HepG2 (cell line): Measurements from ENCODE around the gene AFF2. TPM values are rescaled to one million over a fixed set of nuclear protein-coding genes. Genes with fewer than 3 reads are reported as not detected.

Source experiments
- ATAC-seq: fragments of 200-7000 bp; cut with Tn5 transposase; 3 replicates; pipeline ENCODE4 v1.9.1; 2020; ENCODE audit warnings: mild to moderate bottlenecking, moderate library complexity
- BruUV-seq: library from RNA; stranded (reverse); fragments of 400-500 nt; replicated peaks from 2 replicates; lab custom pipeline; 2021; lab: Mats Ljungman, UMichigan
- CTCF ChIA-PET: fragments of 300-600 bp; formaldehyde crosslinking; extraction: SDS; loops from one replicate; lab custom pipeline; 2021; ENCODE audit warnings: low total read pairs, inconsistent platforms, low intra/inter-chr PET ratio; lab: Yijun Ruan, JAX
- POLR2A ChIA-PET: fragments of 350-600 bp; sonication (Branson Sonifier 250); formaldehyde crosslinking; loops from one replicate; lab custom pipeline; 2020; ENCODE audit warnings: antibody characterized with exemption, inconsistent platforms; lab: Yijun Ruan, JAX
- DNase-seq: peaks from one replicate; pipeline ENCODE4 v3.0.0-alpha.2; 2015; ENCODE audit warnings: low spot score
- FAIRE-seq: peaks from 3 replicates; lab custom pipeline; 2011; peaks lifted over from hg19 to GRCh38; lab: Jason Lieb, UNC
- H2AFZ ChIP-seq: one replicate; pipeline ENCODE4 v1.6.1; 2011; ENCODE audit warnings: low read length, inconsistent platforms
- H3K27ac ChIP-seq: fragments of 300-600 bp; 3 replicates; pipeline ENCODE4 v1.8.0; 2011; ENCODE audit warnings: mixed run types, mild to moderate bottlenecking, mixed read lengths, low read length, inconsistent platforms; ENCODE audit not compliant: insufficient read depth; ENCODE audit errors: extremely low read length
- H3K27me3 ChIP-seq, 2 experiments: fragments of 200-600 bp in 1 of 2; 2 replicates in 1 of 2; 3 replicates in 1 of 2; pipeline versions ENCODE4 v1.6.0 to v1.8.0; 2011; ENCODE audit warnings: low read length in 2 of 2, mild to moderate bottlenecking in 2 of 2, moderate library complexity in 2 of 2, inconsistent platforms in 1 of 2; ENCODE audit not compliant: insufficient read depth in 2 of 2, control insufficient read depth in 1 of 2
- H3K36me3 ChIP-seq, 2 experiments: fragments of 200-600 bp in 1 of 2; replicated peaks in 1 of 2; 2 replicates in 1 of 2; 3 replicates in 1 of 2; pipeline versions ENCODE4 v1.5.1 to v1.8.0; 2011; ENCODE audit warnings: low read length in 2 of 2, inconsistent platforms in 1 of 2; ENCODE audit not compliant: insufficient read depth in 2 of 2, control insufficient read depth in 1 of 2
- H3K4me1 ChIP-seq: 2 replicates; pipeline ENCODE4 v1.5.1; 2012; ENCODE audit warnings: low read length, inconsistent platforms; ENCODE audit not compliant: insufficient read depth
- H3K4me2 ChIP-seq: 2 replicates; pipeline ENCODE4 v1.6.0; 2011; ENCODE audit warnings: low read depth, low read length, inconsistent platforms
- H3K4me3 ChIP-seq, 3 experiments: fragments of 200-600 bp in 1 of 3; sonication (generic), shearing (Covaris generic) in 1 of 3; replicated peaks in 1 of 3; 2 replicates each; pipeline ENCODE4 v1.5.1; 2011 to 2016; ENCODE audit warnings: low read length in 3 of 3, inconsistent platforms in 2 of 3, low read depth in 2 of 3, mild to moderate bottlenecking in 2 of 3, control low read depth in 1 of 3, mixed read lengths in 1 of 3; ENCODE audit not compliant: insufficient read depth in 1 of 3
- H3K79me2 ChIP-seq: one replicate; pipeline ENCODE4 v1.6.1; 2011; ENCODE audit warnings: low read length, inconsistent platforms; ENCODE audit not compliant: insufficient read depth
- H3K9ac ChIP-seq: 2 replicates; pipeline ENCODE4 v1.6.0; 2011; ENCODE audit warnings: mild to moderate bottlenecking, low read depth, low read length, inconsistent platforms; ENCODE audit not compliant: insufficient read depth
- H3K9me3 ChIP-seq: 2 replicates; pipeline ENCODE4 v1.5.1; 2012; ENCODE audit warnings: mild to moderate bottlenecking, low read length
- H4K20me1 ChIP-seq: 2 replicates; pipeline ENCODE4 v1.6.0; 2011; ENCODE audit warnings: inconsistent platforms, mild to moderate bottlenecking, low read length, moderate library complexity; ENCODE audit not compliant: insufficient read depth
- AKAP8 ChIP-seq: sonication (generic); formaldehyde crosslinking; IDR thresholded peaks from 2 replicates; pipeline ENCODE4 v1.5.1; 2020; ENCODE audit warnings: mild to moderate bottlenecking, missing genetic modification reagents
- FIP1L1 ChIP-seq: fragments of 200-400 bp; formaldehyde crosslinking; IDR thresholded peaks from 2 replicates; pipeline ENCODE4 v1.6.1; 2018; ENCODE audit warnings: low read depth, mild to moderate bottlenecking, low read length, moderate library complexity, borderline replicate concordance; ENCODE audit not compliant: insufficient read depth
- FOXO1 ChIP-seq: sonication (generic); formaldehyde crosslinking; IDR thresholded peaks from 2 replicates; pipeline ENCODE4 v1.4.0; 2020; ENCODE audit warnings: missing genetic modification reagents
- GPN1 ChIP-seq: sonication (generic); formaldehyde crosslinking; IDR thresholded peaks from 2 replicates; pipeline ENCODE4 v1.5.1; 2020; ENCODE audit warnings: missing genetic modification reagents, borderline replicate concordance
- NR3C1 ChIP-seq: sonication (generic); formaldehyde crosslinking; IDR thresholded peaks from 2 replicates; pipeline ENCODE4 v1.4.0; 2020; ENCODE audit warnings: missing genetic modification reagents
- SMAD3 ChIP-seq: sonication (generic); formaldehyde crosslinking; IDR thresholded peaks from 2 replicates; pipeline ENCODE4 v1.4.0; 2020; ENCODE audit warnings: missing genetic modification reagents
- TBX3 ChIP-seq: fragments of 450-650 bp; IDR thresholded peaks from 2 replicates; pipeline ENCODE4 v1.6.1; 2017; ENCODE audit warnings: antibody characterized with exemption, mild to moderate bottlenecking, inconsistent platforms, borderline replicate concordance
- ZFP62 ChIP-seq: sonication (generic); formaldehyde crosslinking; IDR thresholded peaks from 2 replicates; pipeline ENCODE4 v1.4.0; 2020; ENCODE audit warnings: missing genetic modification reagents
- WGBS: methylation state at CpG from one replicate; pipeline ENCODE4 v1.1.6; 2017; ENCODE audit warnings: low lambda C conversion rate; 5-methylcytosine and 5-hydroxymethylcytosine counted together
- in situ Hi-C: cut with HindIII; loops from 2 replicates; pipeline ENCODE4 v1.10.0; 2017; ENCODE audit warnings: low pct_unique_long_range_greater_than_20kb; ENCODE audit not compliant: extremely low pct_ligation_motif_present
- intact Hi-C: fragments of 100-400 bp; cut with micrococcal nuclease; formaldehyde crosslinking; loops from one replicate; pipeline ENCODE4 v1.10.0; 2022; ENCODE audit not compliant: unreplicated experiment
- polyA plus RNA-seq, 8 experiments: library from polyadenylated mRNA; depleted of rRNA in 3 of 8; stranded (reverse) in 7 of 8; unstranded in 1 of 8; fragments of >200 nt; fragmentation: Illumina TruSeq in 4 of 8; extraction: Trizol in 4 of 8; gene quantifications; 2 replicates each; pipeline versions ENCODE4 v1.2.1 to v1.2.3, GENCODE V29; 2011 to 2016; ENCODE audit warnings: low read depth in 4 of 8, missing spikeins in 1 of 8, mixed read lengths in 1 of 8; ENCODE audit not compliant: insufficient read depth in 1 of 8
- total RNA-seq, 5 experiments: library from RNA; depleted of rRNA; stranded (reverse); fragments of >200 nt; fragmentation: Illumina TruSeq; extraction: Trizol; gene quantifications; 2 replicates each; pipeline ENCODE4 v1.2.3, GENCODE V29; 2016; ENCODE audit warnings: low read depth in 1 of 5
- TF ChIP-seq, protein P1 (sequence below): sonication (generic); formaldehyde crosslinking; IDR thresholded peaks from 2 replicates; pipeline ENCODE4 v1.4.0; 2020; ENCODE audit warnings: missing genetic modification reagents
- TF ChIP-seq, protein P2 (sequence below): sonication (generic); formaldehyde crosslinking; IDR thresholded peaks from 2 replicates; pipeline ENCODE4 v1.5.1; 2020; ENCODE audit warnings: mild to moderate bottlenecking, missing genetic modification reagents, borderline replicate concordance

The AFF2 gene
- total and polyA plus RNA-seq, 2 of the 13 experiments (the other 11 are each of a cell fraction or from before 2014, with no cell fraction given): not detected

DNA sequence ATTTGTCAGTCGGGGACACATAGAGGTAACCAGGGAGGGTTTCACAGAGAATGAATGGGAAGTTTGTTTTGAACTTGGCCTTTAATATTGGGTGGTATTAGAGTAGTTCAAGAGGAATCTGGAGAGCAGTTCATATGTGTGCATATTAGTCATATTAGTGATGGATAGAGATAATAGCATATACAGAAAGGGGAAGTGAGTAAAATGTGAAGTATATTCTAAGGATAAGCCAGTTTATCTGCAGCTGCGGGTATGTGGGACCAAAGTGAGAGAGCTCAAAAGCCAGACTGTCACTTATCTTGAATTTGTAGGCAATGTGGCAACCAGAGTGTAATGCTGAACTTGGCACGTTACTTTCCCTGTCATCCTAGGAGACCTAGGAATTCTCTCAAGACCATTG lies 169.9 kb downstream of the AFF2 start:
- no peak for DNase-seq
- no peaks in the 10 kb centered on the region for H3K36me3 ChIP-seq
- no peaks in the 10 kb centered on the region for H4K20me1 ChIP-seq
- no peak overlapping the region for H2AFZ ChIP-seq
- ChIA-PET CTCF (no interaction called here), POLR2A (no interaction called here)
- no peak overlapping the region for H3K27ac ChIP-seq
- no peak overlapping the region for H3K9ac ChIP-seq
- intact Hi-C loops: no loop called here
- no peak for ATAC-seq
- FAIRE-seq: no peak
- H3K4me1 ChIP-seq: no peaks in the 10 kb centered on the region
- H3K27me3 ChIP-seq: no peaks in the 10 kb centered on the region
- BruUV-seq: no TSS peak
- H3K79me2 ChIP-seq: no peaks in the 10 kb centered on the region
- no peak overlapping the region for H3K4me2 ChIP-seq
- 0% methylated on average over 2 of the region's 3 CpGs for WGBS
- TF ChIP-seq FIP1L1: no peak
- no peak for TF ChIP-seq FOXO1 (CRISPR knock-in tag)
- TF ChIP-seq TBX3: no peak
- TF ChIP-seq, protein P1, sequence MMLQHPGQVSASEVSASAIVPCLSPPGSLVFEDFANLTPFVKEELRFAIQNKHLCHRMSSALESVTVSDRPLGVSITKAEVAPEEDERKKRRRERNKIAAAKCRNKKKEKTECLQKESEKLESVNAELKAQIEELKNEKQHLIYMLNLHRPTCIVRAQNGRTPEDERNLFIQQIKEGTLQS (CRISPR knock-in tag): no peak
- no peak for TF ChIP-seq AKAP8 (CRISPR knock-in tag)
- TF ChIP-seq ZFP62 (CRISPR knock-in tag): no peak
- TF ChIP-seq SMAD3 (CRISPR knock-in tag): no peak
- TF ChIP-seq, protein P2, sequence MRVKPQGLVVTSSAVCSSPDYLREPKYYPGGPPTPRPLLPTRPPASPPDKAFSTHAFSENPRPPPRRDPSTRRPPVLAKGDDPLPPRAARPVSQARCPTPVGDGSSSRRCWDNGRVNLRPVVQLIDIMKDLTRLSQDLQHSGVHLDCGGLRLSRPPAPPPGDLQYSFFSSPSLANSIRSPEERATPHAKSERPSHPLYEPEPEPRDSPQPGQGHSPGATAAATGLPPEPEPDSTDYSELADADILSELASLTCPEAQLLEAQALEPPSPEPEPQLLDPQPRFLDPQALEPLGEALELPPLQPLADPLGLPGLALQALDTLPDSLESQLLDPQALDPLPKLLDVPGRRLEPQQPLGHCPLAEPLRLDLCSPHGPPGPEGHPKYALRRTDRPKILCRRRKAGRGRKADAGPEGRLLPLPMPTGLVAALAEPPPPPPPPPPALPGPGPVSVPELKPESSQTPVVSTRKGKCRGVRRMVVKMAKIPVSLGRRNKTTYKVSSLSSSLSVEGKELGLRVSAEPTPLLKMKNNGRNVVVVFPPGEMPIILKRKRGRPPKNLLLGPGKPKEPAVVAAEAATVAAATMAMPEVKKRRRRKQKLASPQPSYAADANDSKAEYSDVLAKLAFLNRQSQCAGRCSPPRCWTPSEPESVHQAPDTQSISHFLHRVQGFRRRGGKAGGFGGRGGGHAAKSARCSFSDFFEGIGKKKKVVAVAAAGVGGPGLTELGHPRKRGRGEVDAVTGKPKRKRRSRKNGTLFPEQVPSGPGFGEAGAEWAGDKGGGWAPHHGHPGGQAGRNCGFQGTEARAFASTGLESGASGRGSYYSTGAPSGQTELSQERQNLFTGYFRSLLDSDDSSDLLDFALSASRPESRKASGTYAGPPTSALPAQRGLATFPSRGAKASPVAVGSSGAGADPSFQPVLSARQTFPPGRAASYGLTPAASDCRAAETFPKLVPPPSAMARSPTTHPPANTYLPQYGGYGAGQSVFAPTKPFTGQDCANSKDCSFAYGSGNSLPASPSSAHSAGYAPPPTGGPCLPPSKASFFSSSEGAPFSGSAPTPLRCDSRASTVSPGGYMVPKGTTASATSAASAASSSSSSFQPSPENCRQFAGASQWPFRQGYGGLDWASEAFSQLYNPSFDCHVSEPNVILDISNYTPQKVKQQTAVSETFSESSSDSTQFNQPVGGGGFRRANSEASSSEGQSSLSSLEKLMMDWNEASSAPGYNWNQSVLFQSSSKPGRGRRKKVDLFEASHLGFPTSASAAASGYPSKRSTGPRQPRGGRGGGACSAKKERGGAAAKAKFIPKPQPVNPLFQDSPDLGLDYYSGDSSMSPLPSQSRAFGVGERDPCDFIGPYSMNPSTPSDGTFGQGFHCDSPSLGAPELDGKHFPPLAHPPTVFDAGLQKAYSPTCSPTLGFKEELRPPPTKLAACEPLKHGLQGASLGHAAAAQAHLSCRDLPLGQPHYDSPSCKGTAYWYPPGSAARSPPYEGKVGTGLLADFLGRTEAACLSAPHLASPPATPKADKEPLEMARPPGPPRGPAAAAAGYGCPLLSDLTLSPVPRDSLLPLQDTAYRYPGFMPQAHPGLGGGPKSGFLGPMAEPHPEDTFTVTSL: no peak
- TF ChIP-seq GPN1 (CRISPR knock-in tag): no peak
- no peak for TF ChIP-seq NR3C1 (CRISPR knock-in tag)
- TF ChIP-seq, all 625 proteins: peak for 0
- Histone ChIP-seq H3K9me3 (peaks cover 13% of the 10 kb centered on the region), H3K4me3 (no peak overlapping the region)
- in situ Hi-C loops: no loop called here
